ENCODE data around the gene PI4KB.

GRCh38 chr1:151343587-151343986 is 16.4 kb upstream of the PI4KB start:
- no peak for TF ChIP-seq POLR2A (IDR thresholded peaks at IDR 0.05)
- no peak for TF ChIP-seq CTCF (IDR thresholded peaks at IDR 0.05)

Measured in lower leg skin (tissue), 3 donors.